Stimulated activated CD4-positive, alpha-beta T cell treated with anti-CD3 and anti-CD28 coated beads, Interleukin-15, amount 100 ng/mL, for 1 hour (primary cell): ENCODE data around the gene DNER.
"Not testable (repeated sequence)": the region's sequence is repeated elsewhere in the genome, so short reads cannot be mapped to it uniquely, and the experiment has no call there.

Source experiments
- DNase-seq, 2 donors: peaks; one replicate each; pipeline ENCODE4 v3.0.0-alpha.2; 2020; ENCODE audit warnings: low read depth in 1 of 2, low spot score in 1 of 2

DNER gene, protein sequence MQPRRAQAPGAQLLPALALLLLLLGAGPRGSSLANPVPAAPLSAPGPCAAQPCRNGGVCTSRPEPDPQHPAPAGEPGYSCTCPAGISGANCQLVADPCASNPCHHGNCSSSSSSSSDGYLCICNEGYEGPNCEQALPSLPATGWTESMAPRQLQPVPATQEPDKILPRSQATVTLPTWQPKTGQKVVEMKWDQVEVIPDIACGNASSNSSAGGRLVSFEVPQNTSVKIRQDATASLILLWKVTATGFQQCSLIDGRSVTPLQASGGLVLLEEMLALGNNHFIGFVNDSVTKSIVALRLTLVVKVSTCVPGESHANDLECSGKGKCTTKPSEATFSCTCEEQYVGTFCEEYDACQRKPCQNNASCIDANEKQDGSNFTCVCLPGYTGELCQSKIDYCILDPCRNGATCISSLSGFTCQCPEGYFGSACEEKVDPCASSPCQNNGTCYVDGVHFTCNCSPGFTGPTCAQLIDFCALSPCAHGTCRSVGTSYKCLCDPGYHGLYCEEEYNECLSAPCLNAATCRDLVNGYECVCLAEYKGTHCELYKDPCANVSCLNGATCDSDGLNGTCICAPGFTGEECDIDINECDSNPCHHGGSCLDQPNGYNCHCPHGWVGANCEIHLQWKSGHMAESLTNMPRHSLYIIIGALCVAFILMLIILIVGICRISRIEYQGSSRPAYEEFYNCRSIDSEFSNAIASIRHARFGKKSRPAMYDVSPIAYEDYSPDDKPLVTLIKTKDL

DNA sequence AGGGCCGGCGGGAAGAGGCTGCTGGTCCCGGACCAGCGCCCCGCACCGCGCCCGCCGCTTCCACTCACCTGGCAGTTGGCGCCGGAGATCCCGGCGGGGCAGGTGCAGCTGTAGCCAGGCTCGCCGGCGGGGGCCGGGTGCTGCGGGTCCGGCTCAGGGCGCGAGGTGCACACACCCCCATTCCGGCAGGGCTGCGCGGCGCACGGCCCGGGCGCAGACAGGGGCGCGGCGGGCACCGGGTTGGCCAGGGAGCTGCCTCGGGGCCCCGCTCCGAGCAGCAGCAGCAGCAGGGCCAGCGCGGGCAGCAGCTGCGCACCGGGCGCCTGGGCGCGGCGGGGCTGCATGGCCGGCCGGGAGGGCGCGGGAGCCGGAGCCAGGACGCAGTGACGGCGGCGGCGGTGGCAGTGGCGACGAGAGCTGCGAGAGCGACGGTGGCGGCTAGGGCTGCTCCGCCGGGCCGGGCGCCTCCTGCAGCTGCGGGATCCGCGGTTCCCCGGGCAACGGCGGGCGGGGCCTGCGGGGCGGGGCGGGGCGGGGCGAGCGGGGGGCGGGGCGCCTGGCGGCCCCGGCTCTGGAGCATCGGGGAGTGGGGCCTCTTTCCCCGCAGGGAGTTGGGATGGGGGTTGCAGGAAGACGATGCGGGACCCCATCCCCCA is at the start of gene DNER:
TSS of gene DNER (minus strand) at position 476 of the 656 bp plus-strand sequence. CDS start at position 344, 132 bp downstream.
- peak in 1 of 2 donors; percentile 41 for DNase-seq

DNA sequence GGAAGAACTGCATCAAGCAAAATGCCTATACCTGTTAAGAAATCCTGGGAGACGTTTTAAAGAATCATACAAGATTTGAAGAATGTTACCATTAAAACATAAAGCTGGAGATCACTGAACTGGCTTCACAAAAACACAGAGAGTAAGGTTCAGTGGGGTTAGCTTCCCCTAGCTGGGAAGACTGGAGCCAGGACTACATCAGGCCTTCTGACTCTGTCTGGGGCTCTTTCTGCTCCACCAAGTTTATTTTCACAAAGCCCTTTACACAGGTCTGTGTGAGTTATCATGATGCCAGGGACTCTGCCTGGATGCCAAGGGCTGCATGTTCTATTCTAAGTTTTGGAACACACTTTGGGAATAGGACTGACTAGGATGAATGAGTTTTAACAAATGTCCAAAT is 47.3 kb upstream of the DNER start:
- no peak for DNase-seq

DNA sequence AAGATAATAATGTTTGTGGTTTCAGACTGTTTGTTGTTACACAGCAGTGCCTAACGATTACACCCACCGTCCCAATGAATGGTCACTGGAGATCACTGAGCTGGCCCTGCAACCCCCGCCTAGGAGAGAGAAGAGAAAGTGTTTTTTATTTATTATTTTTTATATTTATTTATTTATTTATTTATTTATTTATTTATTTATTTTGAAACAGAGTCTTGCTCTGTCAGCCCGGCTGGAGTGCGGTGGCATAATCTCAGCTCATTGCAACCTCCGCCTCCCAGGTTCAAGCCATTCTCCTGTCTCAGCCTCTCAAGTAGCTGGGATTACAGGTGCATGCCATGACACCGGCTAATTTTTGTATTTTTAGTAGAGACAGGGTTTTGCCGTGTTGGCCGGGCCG is 43.1 kb upstream of the DNER start:
- not testable (repeated sequence) for DNase-seq

DNA sequence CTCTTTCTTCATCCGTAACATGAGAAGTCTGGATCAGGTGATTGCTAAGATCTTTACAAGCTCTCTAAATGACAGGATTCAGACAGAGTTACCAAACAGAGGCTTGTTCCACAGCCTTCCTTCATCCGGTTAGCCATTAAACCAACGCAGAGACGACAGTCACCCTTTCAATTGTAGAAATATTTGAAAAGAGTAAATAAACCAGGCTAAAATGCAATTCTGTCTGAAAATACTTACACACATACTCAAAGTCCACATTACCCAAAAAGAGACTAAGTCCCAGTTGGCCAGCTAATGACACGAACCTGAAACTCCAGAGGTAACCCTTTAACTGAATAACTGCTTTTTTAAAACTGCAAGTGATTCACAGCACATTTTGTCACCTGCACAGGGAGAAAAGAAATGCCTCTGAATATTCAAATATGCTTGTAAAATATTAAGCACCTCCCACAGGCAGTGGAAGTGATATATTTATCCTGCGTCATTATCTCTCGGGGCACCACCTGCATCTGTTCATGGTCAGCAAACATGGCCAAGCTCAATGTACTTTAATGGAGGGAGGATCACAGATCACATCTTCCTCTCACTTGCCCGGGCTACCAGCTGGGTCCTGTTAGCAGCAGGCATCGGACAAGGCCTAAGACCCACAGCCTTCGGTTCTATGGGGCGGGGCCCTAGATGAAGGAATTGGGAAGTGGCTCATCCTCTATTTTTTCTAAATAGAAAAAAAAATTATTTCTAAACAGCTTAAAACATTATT is 38.8 kb upstream of the DNER start:
- no peak for DNase-seq

DNA sequence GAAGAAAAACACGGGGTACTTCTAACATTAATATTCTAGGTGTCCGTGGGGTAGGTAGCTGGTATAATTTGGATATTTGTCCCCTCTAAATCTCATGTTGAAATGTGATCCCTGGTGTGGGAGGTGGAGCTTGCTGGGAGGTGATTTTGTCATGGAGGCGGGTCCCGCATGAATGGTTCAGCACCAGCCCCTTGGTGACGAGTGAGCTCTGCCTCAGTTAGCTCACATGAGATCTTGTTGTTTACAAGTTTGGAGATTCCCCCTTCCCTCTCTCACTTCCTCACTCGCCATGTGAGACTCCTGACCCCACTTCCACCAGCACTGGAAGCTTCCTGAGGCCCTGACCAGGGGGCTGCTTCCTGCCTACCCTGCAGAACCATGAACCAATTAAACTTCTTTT is 35.4 kb upstream of the DNER start:
- no peak for DNase-seq

DNA sequence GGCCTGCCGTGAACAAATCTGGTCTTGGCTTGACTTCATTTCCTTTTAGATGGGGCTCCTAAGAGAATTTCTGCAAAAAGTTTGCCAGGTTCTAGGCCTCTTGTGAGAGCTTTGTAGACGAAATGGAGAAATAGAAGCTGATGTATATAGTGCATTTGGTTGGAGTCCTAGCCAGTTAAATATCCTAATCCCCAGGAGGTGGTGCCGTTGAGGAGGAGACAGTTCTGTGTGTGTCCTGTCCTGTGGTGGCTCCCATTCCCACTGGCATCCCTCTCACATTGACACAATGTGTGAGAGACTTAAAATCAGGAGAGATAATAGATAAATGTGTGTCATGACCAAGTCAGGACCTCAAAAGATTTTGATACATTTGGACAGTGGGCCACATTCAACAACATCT is 34.6 kb upstream of the DNER start:
- DNase-seq = no peak

DNA sequence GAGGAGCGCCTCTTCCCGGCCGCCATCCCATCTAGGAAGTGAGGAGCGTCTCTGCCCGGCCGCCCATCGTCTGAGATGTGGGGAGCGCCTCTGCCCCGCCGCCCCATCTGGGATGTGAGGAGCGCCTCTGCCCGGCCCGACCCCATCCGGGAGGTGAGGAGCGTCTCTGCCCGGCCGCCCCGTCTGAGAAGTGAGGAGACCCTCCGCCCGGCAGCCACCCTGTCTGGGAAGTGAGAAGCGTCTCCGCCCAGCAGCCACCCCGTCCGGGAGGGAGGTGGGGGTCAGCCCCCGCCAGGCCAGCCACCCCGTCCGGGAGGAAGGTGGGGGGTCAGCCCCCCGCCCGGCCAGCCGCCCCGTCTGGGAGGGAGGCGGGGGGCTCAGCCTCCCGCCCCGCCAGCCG is 28.3 kb upstream of the DNER start:
- DNase-seq = not testable (repeated sequence)

DNA sequence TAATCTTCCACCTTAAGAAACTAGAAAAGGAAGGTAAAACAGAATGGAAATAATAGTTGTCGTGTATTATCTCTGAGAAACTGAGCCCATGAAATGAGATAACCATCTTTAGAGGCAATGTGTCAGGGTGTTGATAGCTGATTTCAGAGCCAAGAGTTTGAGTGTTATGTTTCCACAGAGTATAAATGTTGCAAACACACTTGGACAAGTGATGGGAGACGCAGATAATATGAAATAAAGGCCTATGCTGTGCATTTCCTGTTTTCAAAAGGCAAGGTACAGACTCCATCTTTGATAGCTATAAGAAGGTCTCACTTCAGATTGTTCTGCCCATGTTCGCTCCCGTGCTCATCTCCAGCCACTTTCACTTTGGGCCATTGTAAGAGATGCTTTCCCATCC is 25.9 kb upstream of the DNER start:
- no peak for DNase-seq

DNA sequence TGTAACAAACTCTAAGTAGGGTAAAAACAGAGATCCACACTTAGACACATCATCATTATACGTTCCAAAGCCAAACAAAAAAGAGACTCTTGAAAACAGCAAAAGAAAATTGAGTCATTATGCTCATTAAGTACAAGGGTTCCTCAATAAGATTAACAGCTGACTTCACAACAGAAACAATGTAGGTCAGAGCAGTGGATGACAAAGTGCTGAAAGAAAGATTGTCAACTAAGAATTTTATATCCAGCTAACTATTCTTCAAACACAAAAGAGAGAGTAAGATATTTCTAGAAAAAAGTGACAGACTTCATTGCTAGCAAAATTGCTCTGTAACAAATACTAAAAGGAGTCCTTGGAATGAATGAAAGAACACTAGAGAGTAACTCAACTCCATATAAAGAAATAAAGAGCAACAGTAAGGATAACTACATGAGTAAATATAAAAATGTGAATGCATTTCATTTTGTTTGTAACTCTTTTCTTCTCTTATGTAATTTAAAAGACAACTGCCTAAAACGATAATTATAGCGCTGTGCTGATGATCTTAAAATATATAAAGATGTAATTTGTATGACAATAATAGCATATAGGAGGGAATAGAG is 23.8 kb upstream of the DNER start:
- DNase-seq = no peak

DNA sequence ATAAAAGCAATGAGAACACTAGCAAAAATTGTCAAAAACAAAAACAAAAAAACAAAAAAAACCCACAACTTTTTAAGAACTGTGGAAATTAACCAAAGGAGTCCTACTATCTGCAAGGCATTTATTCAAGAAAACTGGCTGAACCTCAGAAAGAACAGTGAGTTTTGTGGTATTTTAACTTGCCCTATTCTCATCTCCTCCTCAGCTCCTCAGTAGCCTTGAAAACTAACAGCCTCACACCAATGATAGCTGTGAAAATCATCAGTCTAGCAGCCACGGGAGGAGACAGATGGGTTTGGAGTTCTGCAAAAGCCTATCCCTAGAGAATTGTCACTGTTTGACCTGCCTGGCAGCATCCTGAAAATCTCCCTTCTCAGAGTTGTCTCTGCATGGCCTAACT is 20.1 kb upstream of the DNER start:
- no peak for DNase-seq

DNA sequence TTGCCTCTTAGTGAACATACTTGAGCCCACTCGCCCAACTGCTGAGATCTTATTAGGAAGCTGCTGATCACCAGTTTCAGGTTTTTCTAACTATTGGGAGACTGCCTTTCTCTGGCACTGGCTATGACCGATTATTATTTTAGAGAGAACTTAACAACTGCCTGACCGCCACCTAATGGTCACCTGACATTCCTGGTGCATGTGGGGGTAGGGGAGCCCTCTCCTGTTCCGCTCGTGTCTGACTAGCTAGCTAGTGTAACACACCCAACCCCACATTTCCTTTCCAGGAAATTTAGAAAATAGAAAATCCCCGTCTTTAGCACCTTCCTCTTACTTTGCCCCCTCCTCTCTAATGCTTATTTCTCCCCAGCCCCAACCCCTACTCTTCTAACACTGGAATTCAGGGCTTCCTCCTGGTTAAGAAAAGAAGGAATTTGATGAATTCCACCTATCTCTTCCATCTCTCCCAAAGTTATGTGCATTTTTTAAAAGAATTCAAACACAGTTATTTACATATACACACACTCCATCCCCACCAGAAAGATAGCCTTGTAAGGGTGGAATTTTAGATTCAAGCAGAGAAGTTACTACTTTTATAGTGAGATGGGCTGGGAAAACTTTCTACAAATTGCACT is 19.4 kb upstream of the DNER start:
- DNase-seq = no peak

DNA sequence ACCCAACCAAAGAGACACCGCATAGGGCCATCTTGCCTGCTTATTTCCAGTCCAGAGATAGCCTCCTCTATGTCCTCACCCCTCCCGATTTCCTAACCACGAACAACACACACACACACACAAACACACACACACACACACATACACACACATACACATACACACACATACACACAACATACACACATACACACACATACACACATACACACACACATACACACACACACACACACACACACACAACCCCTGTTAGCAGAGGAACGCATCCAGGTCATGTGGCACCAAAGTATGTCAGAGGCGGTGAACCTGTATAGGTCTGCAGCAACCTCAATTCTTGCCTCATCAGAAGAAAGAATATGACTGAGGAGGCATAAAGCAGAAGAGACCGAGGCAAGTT is 18.5 kb upstream of the DNER start:
- no peak for DNase-seq

DNA sequence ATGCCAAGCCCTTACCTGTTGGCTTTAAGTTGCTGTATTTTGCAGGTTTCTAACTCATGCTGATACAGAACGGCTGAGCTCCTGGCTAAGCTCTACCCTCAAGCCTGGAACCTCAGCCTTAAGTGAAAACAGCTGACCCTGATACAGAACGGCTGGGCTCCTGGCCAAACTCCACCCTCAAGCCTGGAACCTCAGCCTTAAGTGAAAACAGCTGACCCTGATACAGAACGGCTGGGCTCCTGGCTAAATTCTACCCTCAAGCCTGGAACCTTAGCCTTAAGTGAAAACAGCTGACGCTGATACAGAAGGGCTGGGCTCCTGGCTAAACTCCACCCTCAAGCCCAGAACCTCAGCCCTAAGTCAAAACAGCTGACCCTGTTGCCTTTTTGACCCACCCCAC is 17.6 kb upstream of the DNER start:
- DNase-seq = no peak

DNA sequence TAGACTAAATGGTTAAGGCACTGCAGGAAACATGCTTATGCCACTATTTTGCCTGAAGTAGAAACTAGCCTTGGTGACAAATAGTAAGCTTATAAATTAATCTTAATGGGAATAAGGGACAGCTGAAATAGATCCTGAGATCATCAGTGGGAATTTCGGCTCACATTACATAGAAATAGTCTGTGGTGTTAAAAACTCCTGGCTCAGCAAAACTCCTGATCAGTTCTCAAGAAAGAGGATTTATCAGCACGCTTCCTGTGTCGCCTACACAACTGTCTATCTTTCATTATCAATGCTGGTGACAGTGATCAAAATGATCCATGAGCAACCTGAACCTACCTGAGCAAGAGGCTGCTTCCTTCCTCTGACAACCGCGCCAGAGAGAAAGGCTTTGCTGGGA is 17.0 kb upstream of the DNER start:
- no peak for DNase-seq

DNA sequence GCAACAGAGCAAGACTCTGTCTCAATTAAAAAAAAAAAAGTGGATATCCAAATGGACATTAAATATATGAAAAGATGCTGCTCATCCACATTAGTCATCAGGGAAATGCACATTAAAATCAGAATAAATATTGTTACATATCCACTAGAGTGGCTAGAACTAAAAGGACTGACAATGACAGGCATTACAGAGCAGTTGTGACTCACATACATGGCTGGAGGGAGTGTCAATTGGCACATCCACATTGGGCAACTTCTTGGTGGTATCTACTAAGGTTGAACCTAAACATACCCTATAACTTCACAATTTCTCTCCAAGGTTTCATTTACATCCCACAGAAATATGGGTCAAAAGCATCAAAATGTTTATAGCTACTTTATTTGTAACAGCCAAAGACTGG is 14.0 kb upstream of the DNER start:
- DNase-seq = no peak

DNA sequence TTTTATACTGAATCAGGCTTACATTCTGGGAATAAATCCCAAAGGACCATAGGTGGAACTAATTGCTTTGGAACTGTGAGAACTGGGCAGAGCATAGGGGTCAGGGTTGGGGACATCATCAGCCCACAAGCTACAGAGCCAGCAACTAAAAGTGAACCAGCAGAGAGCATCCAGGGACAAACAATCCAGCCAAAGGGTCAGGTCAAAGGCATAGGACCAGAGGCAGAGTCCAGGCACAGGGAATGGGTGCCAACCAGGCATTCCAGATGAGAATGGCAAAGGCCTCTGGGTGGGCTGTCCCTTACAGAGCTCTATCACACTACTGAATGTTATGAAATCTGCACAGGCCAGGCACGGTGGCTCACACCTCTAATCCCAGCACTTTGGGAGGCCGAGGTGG is 12.3 kb upstream of the DNER start:
- DNase-seq = no peak

DNA sequence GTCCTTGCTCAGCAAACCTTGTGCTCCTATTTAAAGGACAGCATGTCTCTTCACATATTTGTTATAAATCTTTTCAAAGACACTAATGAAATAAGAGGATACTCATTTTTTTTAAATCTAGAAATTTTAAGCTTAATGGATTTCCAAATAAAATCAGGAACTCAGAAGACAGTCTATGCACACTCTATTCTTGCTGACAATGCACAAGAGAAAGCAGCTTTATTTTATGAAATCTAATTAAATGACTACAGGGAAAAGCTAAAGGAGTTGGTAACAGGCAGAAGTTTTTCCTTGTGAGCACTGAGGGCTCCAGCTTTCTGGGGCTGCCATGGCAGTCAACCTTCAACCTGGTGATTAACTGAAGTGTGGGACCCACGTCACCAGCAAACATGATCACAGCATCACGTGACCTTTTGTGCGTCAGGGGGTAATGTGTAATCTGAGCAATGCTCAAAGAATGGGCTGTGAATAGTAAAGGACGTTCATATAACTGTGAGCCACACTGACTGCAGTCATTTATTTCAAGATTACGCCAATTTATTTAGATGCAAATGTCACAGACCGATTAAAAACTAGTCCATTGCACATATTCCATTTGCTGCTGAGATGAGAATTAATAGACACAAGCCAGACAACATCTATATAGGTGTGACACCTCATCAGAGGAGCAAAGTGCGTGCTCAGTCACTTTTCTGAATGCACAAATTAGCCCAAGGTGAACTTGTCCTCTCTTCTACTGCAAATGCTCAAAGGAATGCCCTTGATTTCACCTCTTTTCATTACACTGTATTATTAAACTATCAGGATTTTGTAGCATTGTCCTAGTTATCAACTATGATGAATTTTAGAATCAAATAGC is 11.6 kb upstream of the DNER start:
- DNase-seq = no peak

DNA sequence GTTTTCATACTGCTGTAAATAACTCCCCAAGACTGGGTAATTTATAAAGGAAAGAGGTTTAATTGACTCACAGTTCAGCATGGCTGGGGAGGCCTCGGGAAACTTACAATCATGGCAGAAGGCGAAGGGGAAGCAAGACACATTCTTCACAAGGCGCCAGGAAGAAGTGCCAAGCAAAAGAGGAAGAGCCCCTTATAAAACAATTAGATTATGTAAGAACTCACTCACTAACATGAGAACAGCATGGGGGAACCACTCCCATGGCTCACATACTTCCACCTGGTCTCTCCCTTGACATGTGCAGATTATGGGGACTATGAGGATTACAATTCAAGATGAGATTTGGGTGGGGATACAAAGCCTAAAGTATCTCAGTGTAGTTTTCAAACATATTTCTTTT is 8.8 kb upstream of the DNER start:
- DNase-seq = not testable (repeated sequence)

DNA sequence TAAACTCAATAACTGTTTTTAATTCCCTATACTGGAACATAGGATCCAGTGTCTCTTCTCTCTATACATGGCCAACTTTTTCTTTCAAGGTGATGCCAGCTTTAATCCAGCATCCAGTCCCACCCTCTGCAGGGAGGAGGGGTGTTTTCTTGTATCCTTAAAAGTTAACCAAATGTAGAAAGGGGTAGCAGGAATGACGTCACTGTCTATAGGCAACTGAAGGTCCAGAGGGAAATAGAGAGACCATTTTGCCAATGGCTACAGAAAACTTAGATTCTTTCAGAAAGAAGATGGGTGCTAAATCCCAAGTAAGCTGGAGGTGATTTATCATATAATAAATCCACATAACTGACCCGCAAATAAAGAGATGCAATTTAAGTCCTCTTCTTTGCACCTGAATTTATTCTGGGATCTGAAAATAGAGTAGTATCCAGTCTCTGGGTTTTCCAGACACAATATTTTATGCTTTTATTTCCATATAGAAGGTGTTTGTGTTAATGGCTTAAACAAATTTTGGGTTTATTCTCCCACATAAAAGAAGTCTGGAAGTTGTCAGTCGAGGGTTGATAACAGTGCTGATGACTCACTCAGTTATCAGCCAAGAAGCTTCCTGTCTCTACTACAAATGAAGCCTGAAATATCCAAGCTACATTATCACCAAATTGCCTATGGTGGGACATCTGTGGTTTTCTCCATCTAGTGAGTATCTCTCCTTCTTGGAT is 5.7 kb upstream of the DNER start:
- no peak for DNase-seq
